GM19239 (cell line): Measurements from ENCODE around the gene TNIK.
"Not testable (repeated sequence)": the region's sequence is repeated elsewhere in the genome, so short reads cannot be mapped to it uniquely, and the experiment has no call there.

Experiments
- DNase-seq: peaks from one replicate; pipeline ENCODE4 v3.0.0; 2011; ENCODE audit warnings: low spot score; ENCODE audit not compliant: insufficient read length
- FAIRE-seq: peaks from 2 replicates; lab custom pipeline; 2011; peaks lifted over from hg19 to GRCh38; lab: Jason Lieb, UNC

Gene TNIK

GRCh38 chr3:171250444-171250843 is 209.8 kb downstream of the TNIK start:
- FAIRE-seq (no peak), DNase-seq (no peak)

GRCh38 chr3:171249245-171249644 is 211.0 kb downstream of the TNIK start:
- DNase-seq (no peak), FAIRE-seq (no peak)

- peak; percentile 93 for FAIRE-seq
- no peak for DNase-seq
Measured at GRCh38 chr3:171248426-171249111, 211.6 kb downstream of the TNIK start.

- FAIRE-seq (peak; percentile 84), DNase-seq (no peak)
Measured at GRCh38 chr3:171245796-171246765, 214.1 kb downstream of the TNIK start.

- FAIRE-seq (no peak), DNase-seq (no peak)
Measured at GRCh38 chr3:171242951-171243350, 217.3 kb downstream of the TNIK start.

GRCh38 chr3:171242170-171242569 is 218.0 kb downstream of the TNIK start:
- DNase-seq: no peak
- peak; percentile 74 for FAIRE-seq

- FAIRE-seq, DNase-seq: not testable (repeated sequence)
Measured at GRCh38 chr3:171241655-171242054, 218.6 kb downstream of the TNIK start.

GRCh38 chr3:171240504-171240835 is 219.7 kb downstream of the TNIK start:
- FAIRE-seq (peak; percentile 71), DNase-seq (no peak)

GRCh38 chr3:171239757-171240503 is 220.3 kb downstream of the TNIK start:
- DNase-seq (no peak), FAIRE-seq (peak; percentile 4)

GRCh38 chr3:171237009-171237385 is 223.2 kb downstream of the TNIK start:
- DNase-seq (no peak), FAIRE-seq (no peak)

- FAIRE-seq: no peak
Measured at GRCh38 chr3:171236265-171237008, 223.8 kb downstream of the TNIK start.

GRCh38 chr3:171234298-171235010 is 225.8 kb downstream of the TNIK start:
- FAIRE-seq (no peak), DNase-seq (no peak)

More at GRCh38 chr3:171236265-171237008, 223.8 kb downstream of the TNIK start:
- no peak for DNase-seq

GRCh38 chr3:171231361-171231760 is 228.8 kb downstream of the TNIK start:
- FAIRE-seq: no peak
- no peak for DNase-seq

- DNase-seq (no peak), FAIRE-seq (no peak)
Measured at GRCh38 chr3:171230865-171231264, 229.3 kb downstream of the TNIK start.

- DNase-seq: no peak
- no peak for FAIRE-seq
Measured at GRCh38 chr3:171229173-171229572, 231.0 kb downstream of the TNIK start.

GRCh38 chr3:171228240-171228639 is 232.0 kb downstream of the TNIK start:
- DNase-seq (no peak), FAIRE-seq (no peak)

GRCh38 chr3:171227828-171228227 is 232.4 kb downstream of the TNIK start:
- DNase-seq: no peak
- no peak for FAIRE-seq

GRCh38 chr3:171227359-171227758 is 232.8 kb downstream of the TNIK start:
- peak; percentile 51 for FAIRE-seq

GRCh38 chr3:171226794-171227193 is 233.4 kb downstream of the TNIK start:
- peak; percentile 18 for FAIRE-seq
- DNase-seq: no peak

More at GRCh38 chr3:171227359-171227758, 232.8 kb downstream of the TNIK start:
- no peak for DNase-seq
